Measurements from ENCODE around the gene LAIR2.
A peak's percentile ranks its signal among the peaks of the same experiment; 100 is the strongest.
"Not testable (repeated sequence)": the region's sequence is repeated elsewhere in the genome, so short reads cannot be mapped to it uniquely, and the experiment has no call there.

Gene LAIR2

GRCh38 chr19:54464630-54465425, 37.8 kb upstream of the LAIR2 start:
- peak; percentile 66 for DNase-seq

DNA sequence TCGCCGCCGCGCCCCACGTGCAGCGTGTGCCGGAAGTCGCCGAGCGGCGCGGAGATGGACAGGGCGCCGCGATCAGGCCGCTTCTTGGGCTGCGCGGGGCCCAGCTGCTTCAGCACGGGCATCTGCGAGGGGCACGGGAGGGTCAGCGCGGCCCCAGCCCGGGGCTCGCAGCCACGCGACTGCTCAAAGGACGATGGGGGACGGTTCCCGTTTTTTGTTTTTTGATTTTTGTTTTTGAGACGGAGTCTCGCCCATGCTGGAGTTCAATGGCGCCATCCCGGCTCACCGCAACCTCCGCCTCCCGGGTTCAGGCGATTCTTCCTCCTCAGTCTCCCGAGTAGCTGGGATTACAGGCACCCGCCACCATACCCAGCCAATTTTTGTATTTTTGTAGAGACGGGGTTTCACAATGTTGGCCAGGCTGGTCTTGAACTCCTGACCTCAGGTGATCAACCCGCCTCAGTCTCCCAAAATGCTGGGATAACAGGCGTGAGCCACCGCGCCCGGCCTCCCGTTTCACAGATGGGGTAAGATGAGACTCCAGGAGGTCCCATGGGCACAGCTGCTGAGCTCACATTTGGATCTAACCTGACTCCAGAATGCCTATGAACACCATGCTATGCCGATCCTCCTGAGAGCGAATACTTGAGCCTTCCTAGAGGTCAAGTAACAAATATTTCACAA, 37.1 kb upstream of the LAIR2 start:
- no peak for DNase-seq

- DNase-seq, result not testable (repeated sequence)
Measured at GRCh38 chr19:54466110-54466480, 36.5 kb upstream of the LAIR2 start.

- peak; percentile 11 for DNase-seq
Measured at GRCh38 chr19:54469496-54469934, 33.1 kb upstream of the LAIR2 start.

DNA sequence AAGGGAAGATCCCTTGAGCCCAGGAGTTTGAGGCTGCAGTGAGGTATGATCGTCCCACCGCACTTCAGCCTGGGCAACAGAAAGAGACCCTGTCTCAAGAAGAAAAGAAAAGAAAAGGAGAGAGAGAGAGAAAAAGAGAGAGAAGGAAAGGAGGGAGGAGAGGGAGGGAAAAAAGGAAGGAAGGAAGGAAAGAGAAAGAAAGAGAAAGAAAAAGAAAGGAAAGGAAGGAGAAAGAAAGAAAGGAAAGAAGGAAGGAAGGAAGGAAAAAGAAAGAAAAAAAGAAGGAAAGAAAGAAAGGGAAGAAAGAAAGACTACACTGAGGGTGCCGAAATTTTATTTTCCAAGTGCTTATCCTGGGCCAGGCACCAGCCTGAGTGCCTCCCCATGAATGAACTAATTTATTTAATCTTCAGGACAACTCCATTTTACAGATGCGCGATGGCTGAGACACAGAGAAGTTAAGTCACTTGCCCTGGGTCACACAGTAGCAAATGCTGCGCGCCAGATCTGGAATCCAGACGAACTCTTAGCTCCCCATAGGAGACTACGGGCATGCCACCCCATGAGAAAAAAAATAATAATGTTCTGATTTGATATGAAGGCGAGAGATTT, 32.2 kb upstream of the LAIR2 start:
- no peak for DNase-seq

DNA sequence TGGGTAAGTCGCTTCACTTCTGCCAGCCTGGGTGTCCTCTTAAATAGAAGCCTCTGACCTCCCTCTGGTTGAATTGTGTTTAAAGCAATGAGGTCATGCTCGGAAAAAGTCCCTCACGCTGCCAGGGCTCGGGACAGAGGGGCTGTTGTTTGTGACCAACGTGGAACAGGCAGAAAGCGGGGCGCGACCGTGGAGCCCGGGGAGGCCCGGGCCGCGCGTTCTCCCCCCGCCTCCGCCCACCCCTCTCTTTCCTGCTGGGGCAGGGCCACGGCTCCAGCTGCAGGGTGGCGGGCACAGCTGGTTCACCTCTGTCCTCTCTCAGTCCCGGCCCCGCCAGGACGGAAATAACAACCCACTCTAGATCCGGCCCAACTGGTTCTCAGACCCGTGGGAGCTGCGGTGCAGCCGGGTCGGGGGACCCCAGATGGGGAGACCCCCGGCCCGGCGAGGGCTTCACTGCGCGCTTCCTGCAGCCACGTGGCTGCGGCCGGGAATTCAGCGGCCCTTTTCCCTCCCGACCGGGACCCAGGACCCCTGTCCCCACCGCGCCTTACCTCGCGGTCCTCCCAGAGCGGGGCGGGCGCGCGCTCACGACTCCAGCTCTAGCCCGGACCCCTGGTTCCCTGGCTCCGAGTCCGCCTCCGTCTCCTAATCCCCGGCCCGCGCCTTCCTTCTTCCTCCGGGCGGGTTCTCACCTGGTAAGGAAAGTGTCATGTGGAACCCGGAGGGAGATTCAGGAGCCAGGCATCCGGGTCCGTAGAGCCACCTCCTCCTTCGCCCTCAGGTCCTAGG, 31.4 kb upstream of the LAIR2 start:
- DNase-seq, result no peak

DNA sequence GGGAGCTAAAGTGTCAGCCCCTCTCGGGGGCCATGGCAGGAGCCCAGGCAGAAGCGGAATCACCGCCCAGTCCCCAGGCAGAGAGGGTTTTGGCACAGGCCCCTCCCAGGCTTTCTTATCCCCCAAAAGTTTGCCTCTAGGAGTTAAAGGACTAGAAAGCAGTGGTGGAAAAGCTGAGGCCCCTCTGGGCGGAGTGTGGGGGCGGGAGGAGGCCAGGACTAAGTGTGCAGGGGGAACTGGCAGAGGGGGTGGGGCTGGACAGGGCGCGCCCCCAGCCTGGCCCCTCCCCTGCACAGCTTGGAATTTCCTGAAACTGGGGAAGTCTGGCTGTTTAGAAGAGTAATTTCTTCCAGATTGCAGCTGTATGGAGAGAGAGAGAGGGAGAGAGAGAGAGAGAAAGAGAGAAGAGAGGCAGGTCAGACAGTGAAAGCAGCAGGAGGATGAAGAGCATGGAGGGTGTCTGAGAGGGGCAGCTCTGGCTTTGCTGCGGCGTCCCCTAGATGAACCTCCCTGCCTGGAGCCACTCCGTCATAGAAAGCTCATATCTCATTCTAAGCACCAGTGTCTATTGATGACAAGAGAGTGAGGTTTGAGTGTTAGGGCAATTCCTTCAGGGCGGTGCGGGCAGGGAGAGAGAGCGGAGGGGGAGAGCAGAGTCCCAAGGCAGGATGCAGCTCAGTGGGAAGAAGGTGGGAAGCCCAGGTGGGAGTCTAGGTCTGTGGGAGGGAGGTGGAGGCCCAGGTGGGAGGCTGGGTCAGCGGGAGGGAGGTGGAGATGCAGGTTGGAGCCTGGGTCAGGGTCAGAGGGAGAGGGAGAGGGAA, 29.4 kb upstream of the LAIR2 start, which contains the start of gene CDC42EP5:
Gene CDC42EP5, minus strand, starts transcription at position 226 of the 821 bp plus-strand sequence. CDS start 7,749 bp downstream, outside the sequence.
- no peak for DNase-seq

DNA sequence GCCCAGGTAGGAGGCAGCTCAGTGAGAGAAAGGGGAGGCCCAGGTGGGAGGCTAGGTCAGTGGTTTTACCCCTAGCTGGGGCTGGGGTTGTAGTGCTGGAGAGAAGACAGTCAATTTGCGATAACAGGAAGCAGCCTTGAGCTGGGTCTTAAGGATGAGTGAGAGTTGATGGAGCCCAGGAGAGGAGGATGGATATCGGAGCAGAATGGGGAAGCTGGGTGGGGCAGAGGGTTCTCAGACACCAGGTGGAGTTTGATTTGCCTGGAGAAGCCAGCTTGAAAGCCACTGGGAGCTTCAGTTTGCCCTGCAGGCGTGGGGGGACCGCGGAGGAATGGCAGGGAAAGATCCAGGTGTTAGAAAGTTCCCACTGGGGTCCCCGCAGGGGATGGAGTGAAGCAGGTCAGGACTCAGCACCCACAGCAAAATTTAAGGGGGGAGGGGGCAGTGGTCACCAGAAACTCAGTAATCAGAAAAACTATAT, 28.7 kb upstream of the LAIR2 start:
- no peak for DNase-seq

- no peak for DNase-seq
Measured at GRCh38 chr19:54475706-54476105, 26.9 kb upstream of the LAIR2 start.

DNA sequence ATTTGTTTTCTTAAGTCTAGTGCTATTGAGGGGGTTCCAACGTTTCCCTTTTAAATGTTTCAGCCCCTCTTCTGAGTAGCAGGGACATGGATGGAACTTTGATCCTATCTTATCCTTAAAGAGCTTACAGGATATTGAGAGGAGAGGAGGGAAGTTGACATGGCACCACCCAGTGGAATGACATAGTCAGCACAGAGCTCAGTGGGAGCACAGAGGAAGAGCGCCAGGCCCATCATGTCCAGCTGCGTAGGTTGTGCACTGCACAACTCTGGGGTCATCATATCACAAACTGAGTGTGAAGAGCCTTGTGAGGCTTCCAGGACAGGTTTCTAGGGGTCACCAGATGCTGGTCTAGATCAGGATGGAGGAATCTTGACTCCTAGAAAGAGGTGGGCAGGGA, 25.0 kb upstream of the LAIR2 start:
- no peak for DNase-seq

- peak; percentile 33 for DNase-seq
Measured at GRCh38 chr19:54478677-54479266, 23.9 kb upstream of the LAIR2 start.

DNA sequence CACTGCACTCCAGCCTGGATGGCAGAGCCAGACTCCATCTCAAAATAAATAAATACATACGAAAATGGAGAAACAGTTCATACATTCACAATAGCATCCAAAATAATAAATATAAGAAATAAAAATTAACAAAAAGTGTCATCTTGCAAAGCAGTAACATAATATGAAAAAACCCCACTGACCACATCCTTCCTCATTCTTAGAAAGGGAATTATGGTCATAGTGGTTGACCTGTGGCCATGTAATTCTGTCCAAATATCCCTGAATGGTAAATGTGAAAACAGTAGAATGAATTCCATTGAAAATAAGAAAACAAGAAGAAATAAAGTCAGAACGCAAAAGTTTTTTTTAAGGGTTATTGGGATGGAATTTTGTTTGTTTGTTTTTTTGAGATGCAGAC, 22.6 kb upstream of the LAIR2 start:
- no peak for DNase-seq

- DNase-seq, result peak; percentile 60
Measured at GRCh38 chr19:54481326-54481930, 21.2 kb upstream of the LAIR2 start.

DNA sequence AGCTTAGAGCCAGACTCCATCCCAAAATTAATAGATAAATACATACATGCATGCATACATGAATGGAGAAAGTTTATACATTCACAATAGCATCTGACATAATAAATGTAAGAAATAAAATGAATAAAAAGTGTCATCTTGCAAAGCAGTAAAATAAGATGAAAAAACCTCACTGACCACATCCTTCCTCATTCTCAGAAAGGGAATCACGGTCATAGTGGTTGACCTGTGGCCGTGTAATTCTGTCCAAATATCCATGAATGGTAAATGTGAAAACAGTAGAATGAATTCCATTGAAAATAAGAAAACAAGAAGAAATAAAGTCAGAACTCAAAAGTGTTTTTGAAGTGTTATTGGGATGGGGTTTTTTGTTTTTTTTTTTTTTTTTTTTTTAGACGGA, 19.7 kb upstream of the LAIR2 start:
- DNase-seq, result no peak

- DNase-seq, result no peak
Measured at GRCh38 chr19:54484451-54484850, 18.2 kb upstream of the LAIR2 start.

DNA sequence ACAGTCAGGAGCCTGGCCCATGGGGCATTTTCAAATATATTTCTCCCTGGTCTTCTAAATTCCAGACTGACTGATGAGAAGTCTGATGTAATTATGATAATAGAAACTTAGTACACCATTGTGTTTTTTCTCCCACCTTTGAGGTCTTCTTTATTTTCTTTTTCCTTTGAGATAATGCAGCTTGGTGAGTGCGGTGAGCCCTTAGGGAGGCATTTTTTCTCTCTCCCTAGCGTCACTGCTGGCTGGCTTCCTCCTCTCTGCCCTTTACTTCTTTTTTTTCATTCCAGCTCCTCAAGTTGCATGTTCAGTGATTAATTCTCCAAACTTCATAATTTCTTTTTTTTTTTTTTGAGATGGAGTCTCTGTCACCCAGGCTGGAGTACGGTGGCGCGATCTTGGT, 16.8 kb upstream of the LAIR2 start:
- no peak for DNase-seq

GRCh38 chr19:54489341-54489740, 13.3 kb upstream of the LAIR2 start:
- DNase-seq, result no peak

DNA sequence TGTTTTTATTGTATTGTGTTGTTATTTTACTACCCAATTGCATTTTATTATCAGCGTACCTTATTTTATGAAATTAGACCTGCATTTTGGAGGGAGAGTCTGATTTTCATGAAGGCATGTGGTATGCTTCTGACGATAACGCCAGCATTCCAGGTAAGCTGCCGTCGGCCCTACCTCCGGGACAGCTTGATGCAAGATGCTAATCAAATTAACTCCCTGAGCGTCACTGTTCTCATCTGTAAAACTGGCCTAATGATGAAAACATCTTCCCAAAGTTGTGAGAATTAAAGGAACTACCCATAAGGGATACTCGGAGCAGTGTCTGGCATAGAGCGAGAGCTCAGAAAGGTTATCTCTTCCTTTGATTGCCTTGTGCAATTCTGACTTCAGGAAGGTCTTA, 12.9 kb upstream of the LAIR2 start:
- DNase-seq, result no peak

GRCh38 chr19:54492568-54492967, 10.1 kb upstream of the LAIR2 start:
- DNase-seq, result no peak

DNA sequence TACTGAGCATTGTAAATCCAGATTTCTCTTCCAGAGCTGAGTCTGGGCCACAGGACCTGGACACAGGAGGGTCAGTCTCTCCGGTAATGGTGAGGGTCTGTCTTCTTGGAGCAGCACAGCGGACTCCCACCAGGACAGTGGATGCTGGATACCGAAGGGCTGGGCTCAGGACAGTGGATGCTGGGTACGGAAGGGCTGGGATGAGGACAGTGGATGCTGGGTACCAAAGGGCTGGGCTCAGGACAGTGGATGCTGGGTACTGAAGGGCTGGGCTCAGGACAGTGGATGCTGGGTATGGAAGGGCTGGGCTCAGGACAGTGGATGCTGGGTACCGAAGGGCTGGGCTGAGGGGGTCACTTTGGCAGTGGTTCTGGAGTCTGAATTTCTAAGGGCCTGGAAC, 9.6 kb upstream of the LAIR2 start:
- DNase-seq, result not testable (repeated sequence)

DNA sequence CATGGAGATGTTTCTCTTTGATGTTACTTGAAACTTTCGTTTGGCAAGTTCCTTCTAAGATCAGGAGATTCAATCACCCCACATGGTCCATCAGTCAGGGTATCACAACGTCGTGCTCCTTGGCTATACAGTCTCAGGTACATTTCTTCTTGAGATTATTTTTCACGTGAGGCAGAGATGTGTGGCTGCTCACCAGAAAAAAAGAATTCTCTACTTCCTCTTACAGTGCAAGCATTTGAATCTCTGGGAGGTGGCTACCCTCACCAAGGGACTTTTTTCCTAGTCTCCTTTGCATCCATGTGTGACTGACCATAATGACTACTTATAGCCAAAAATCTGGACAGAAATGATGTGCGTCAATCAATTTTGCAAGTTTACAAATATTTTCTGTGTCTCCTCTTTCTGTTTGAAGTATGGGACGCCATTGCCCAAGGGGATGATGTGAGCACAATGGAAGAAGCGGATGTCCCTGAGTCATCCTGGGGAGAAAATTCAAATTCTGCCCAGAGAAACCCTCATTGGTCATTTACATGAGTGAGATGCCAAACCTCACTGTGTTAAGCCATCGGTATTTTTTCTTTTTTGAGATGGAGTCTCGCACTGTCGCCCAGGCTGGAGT, 8.6 kb upstream of the LAIR2 start:
- no peak for DNase-seq

Data from NCI-H2171 treated with DMSO at 0.1 percent for 48 hours (cell line).